ENCODE measurements around the gene HIPK3. TPM values are rescaled to one million over a fixed set of nuclear protein-coding genes. Genes with fewer than 3 reads are reported as not detected.
A peak's percentile ranks its signal among the peaks of the same experiment; 100 is the strongest.

Gene HIPK3
- total and polyA plus RNA-seq, 12 donors: 14.2 to 154 (median 85.3) TPM

DNA sequence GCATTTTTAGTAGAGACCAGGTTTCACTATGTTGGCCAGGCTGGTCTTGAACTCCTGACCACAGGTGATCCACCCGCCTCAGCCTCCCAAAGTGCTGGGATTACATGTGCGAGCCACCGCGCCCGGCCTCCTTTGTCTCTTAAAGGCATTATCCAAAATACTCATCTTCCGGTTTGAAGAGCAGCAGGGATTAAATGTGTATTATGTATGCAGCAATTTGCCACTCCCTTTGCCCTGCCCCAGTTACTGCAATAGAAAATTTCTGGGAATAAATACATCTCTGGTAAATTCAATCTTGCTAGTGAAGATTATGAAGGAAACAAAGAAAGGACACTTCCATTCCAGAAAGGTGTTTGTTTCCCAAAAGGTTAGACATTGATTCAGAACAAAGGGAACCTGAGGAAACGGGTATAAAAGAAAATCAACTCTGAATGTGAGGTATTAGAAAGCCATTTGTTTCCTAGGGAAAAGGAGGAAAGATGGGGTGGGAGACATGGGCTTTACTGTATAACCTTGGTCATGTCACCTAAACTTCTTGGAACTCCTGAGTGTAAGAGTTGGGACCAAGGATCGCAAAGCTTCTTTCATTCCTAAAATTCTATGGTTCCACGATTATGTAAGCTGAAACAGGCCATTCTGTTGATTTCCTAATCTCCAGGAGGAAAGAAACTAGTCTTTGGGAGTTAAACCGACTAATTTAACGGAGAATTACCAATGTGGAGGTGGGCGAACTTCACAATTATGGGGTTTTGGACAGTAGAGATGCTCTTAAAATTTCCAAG lies 959 bp upstream of the HIPK3 start:
- TF ChIP-seq POLR2A (IDR thresholded peaks at IDR 0.05): no peak
- TF ChIP-seq, protein P1, sequence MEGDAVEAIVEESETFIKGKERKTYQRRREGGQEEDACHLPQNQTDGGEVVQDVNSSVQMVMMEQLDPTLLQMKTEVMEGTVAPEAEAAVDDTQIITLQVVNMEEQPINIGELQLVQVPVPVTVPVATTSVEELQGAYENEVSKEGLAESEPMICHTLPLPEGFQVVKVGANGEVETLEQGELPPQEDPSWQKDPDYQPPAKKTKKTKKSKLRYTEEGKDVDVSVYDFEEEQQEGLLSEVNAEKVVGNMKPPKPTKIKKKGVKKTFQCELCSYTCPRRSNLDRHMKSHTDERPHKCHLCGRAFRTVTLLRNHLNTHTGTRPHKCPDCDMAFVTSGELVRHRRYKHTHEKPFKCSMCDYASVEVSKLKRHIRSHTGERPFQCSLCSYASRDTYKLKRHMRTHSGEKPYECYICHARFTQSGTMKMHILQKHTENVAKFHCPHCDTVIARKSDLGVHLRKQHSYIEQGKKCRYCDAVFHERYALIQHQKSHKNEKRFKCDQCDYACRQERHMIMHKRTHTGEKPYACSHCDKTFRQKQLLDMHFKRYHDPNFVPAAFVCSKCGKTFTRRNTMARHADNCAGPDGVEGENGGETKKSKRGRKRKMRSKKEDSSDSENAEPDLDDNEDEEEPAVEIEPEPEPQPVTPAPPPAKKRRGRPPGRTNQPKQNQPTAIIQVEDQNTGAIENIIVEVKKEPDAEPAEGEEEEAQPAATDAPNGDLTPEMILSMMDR (IDR thresholded peaks at IDR 0.05): no peak
- Histone ChIP-seq H3K4me3 (peak overlapping the region in 2 of 4 donors; percentile 37 to 81), H3K9me3 (replicated peaks in 1 of 3) (no peaks in the 10 kb centered on the region), H3K27ac (peak overlapping the region; percentile 53 to 100 (median 100)), H3K4me1 (replicated peaks in 1 of 2) (peaks cover 16 to 25% of the 10 kb centered on the region in 2 donors), H3K27me3 (no peaks in the 10 kb centered on the region), H3K36me3 (replicated peaks in 1 of 2) (no peaks in the 10 kb centered on the region)
- intact Hi-C loops (cut with DNase I): loop anchor here (5.0 to 10.0 kb wide), 3 partner anchors 66 to 91 kb away; partner anchors contain the start of gene CSTF3 (in 2 of the 2)
- DNase-seq: no peak
- 74 to 76% (median 76%) methylated on average over 12 of the region's 12 CpGs for WGBS, 4 donors

GRCh38 chr11:33256813-33257159 lies 395 bp upstream of the HIPK3 start:
- H3K4me1 ChIP-seq (replicated peaks in 1 of 2): peaks cover 17 to 31% of the 10 kb centered on the region in 2 donors
- no peaks in the 10 kb centered on the region for H3K9me3 ChIP-seq (replicated peaks in 1 of 3)
- intact Hi-C loops (cut with DNase I): loop anchor here (5.0 to 10.0 kb wide), 3 partner anchors 66 to 92 kb away; partner anchors contain the start of gene CSTF3 (in 2 of the 2)
- no peaks in the 10 kb centered on the region for H3K36me3 ChIP-seq (replicated peaks in 1 of 2)
- no peak for TF ChIP-seq POLR2A (IDR thresholded peaks at IDR 0.05)
- TF ChIP-seq, protein P1 (IDR thresholded peaks at IDR 0.05): no peak
- no peaks in the 10 kb centered on the region for H3K27me3 ChIP-seq
- no peak for DNase-seq
- H3K4me3 ChIP-seq: peak overlapping the region in 3 of 4 donors; percentile 29 to 81 (median 37)
- peak overlapping the region; percentile 53 to 100 (median 100) for H3K27ac ChIP-seq
- 4 to 7% (median 4%) methylated on average over 12 to 16 of the region's 16 CpGs for WGBS, 4 donors

GRCh38 chr11:33257897-33258630 lies 883 bp downstream of the HIPK3 start:
- WGBS, 4 donors: 0 to 1% (median 0%) methylated on average over 14 to 83 of the region's 83 CpGs

More at GRCh38 chr11:33257897-33258630, 883 bp downstream of the HIPK3 start:
- peaks cover 30 to 44% of the 10 kb centered on the region in 2 donors for H3K4me1 ChIP-seq (replicated peaks in 1 of 2)
- peak overlapping the region; percentile 91 to 100 (median 100) for H3K27ac ChIP-seq
- intact Hi-C loops (cut with DNase I): loop anchor here (5.0 to 10.0 kb wide), 3 partner anchors 64 to 93 kb away; partner anchors contain the start of gene CSTF3 (in 2 of the 2)
- H3K27me3 ChIP-seq: no peaks in the 10 kb centered on the region
- TF ChIP-seq, protein P1 (IDR thresholded peaks at IDR 0.05): peak; percentile 22 to 56 (median 42)
- TF ChIP-seq POLR2A (IDR thresholded peaks at IDR 0.05): peak; percentile 57 to 79
- peak overlapping the region; percentile 79 to 97 (median 82) for H3K4me3 ChIP-seq
- H3K36me3 ChIP-seq (replicated peaks in 1 of 2): no peaks in the 10 kb centered on the region
- no peaks in the 10 kb centered on the region for H3K9me3 ChIP-seq (replicated peaks in 1 of 3)
- DNase-seq: peak; percentile 83 to 89 (median 87)

Data from adrenal gland (tissue), 12 donors.